IMR-90 (cell line): ENCODE results near the gene LRRC4C. TPM values are rescaled to one million over a fixed set of nuclear protein-coding genes. Genes with fewer than 3 reads are reported as not detected.

ENCODE experiments used
- ATAC-seq: fragments of 200-7000 bp; cut with Tn5 transposase; 2 replicates; pipeline ENCODE4 v1.9.1; 2020; ENCODE audit warnings: low read depth, mild to moderate bottlenecking, moderate library complexity
- BruUV-seq: library from RNA; stranded (reverse); fragments of 400-500 nt; replicated peaks from 2 replicates; lab custom pipeline; 2021; lab: Mats Ljungman, UMichigan
- CTCF ChIA-PET: fragments of 300-600 bp; formaldehyde crosslinking; extraction: SDS; loops from one replicate; lab custom pipeline; 2021; ENCODE audit warnings: antibody characterized with exemption; lab: Yijun Ruan, JAX
- POLR2A ChIA-PET: fragments of 300-600 bp; sonication (Branson Sonifier 250); formaldehyde crosslinking; loops from one replicate; lab custom pipeline; 2022; ENCODE audit warnings: antibody characterized with exemption; ENCODE audit not compliant: unreplicated experiment; lab: Charles Lee
- DNase-seq: peaks from one replicate; pipeline ENCODE4 v3.0.0; 2013
- H2AFZ ChIP-seq: replicated peaks from 2 replicates; pipeline ENCODE3; 2013; ENCODE audit warnings: low read length, mild to moderate bottlenecking; ENCODE audit not compliant: poor library complexity
- H2AK5ac ChIP-seq: 2 replicates; pipeline ENCODE4 v1.6.1; 2013; ENCODE audit warnings: low read depth, low read length, inconsistent platforms
- H2AK9ac ChIP-seq: replicated peaks from 2 replicates; pipeline ENCODE3; 2013; ENCODE audit warnings: mild to moderate bottlenecking, low read depth, low read length, moderate library complexity; ENCODE audit not compliant: poor library complexity
- H2BK120ac ChIP-seq: 2 replicates; pipeline ENCODE4 v1.6.1; 2013; ENCODE audit warnings: low read depth, low read length, inconsistent platforms
- H2BK15ac ChIP-seq: 3 replicates; pipeline ENCODE4 v1.6.1; 2013; ENCODE audit warnings: low read depth, low read length, inconsistent platforms
- H2BK20ac ChIP-seq: 2 replicates; pipeline ENCODE4 v1.6.1; 2013; ENCODE audit warnings: low read depth, mild to moderate bottlenecking, inconsistent platforms, low read length, moderate library complexity
- H2BK5ac ChIP-seq: 2 replicates; pipeline ENCODE4 v1.6.1; 2013; ENCODE audit warnings: mild to moderate bottlenecking, low read depth, low read length, inconsistent platforms; ENCODE audit not compliant: poor library complexity, severe bottlenecking
- H3K14ac ChIP-seq: replicated peaks from 2 replicates; pipeline ENCODE4 v1.6.1; 2013; ENCODE audit warnings: low read depth, low read length, inconsistent platforms
- H3K18ac ChIP-seq: 2 replicates; pipeline ENCODE4 v1.6.1; 2013; ENCODE audit warnings: low read depth, low read length, control low read depth
- H3K23ac ChIP-seq: 2 replicates; pipeline ENCODE4 v1.6.1; 2013; ENCODE audit warnings: low read depth, low read length, inconsistent platforms
- H3K27ac ChIP-seq: 2 replicates; pipeline ENCODE4 v1.5.1; 2013; ENCODE audit warnings: mild to moderate bottlenecking, control low read depth, low read length; ENCODE audit not compliant: insufficient read depth
- H3K27me3 ChIP-seq: 2 replicates; pipeline ENCODE4 v1.6.1; 2013; ENCODE audit warnings: low read length; ENCODE audit not compliant: control insufficient read depth, insufficient read depth
- H3K36me3 ChIP-seq: 2 replicates; pipeline ENCODE4 v1.6.1; 2013; ENCODE audit warnings: low read length, mixed read lengths; ENCODE audit not compliant: control insufficient read depth, insufficient read depth
- H3K4ac ChIP-seq: 2 replicates; pipeline ENCODE4 v1.6.1; 2013; ENCODE audit warnings: low read depth, low read length, inconsistent platforms
- H3K4me1 ChIP-seq: 2 replicates; pipeline ENCODE4 v1.6.1; 2013; ENCODE audit warnings: low read length, mixed read lengths; ENCODE audit not compliant: control insufficient read depth, insufficient read depth
- H3K4me2 ChIP-seq: 2 replicates; pipeline ENCODE4 v1.6.1; 2013; ENCODE audit warnings: low read depth, mild to moderate bottlenecking, control low read depth, low read length, moderate library complexity
- H3K4me3 ChIP-seq: 2 replicates; pipeline ENCODE4 v1.5.1; 2013; ENCODE audit warnings: low read depth, mild to moderate bottlenecking, control low read depth, low read length, moderate library complexity; ENCODE audit not compliant: insufficient read depth
- H3K56ac ChIP-seq: 2 replicates; pipeline ENCODE4 v1.6.1; 2013; ENCODE audit warnings: low read length, inconsistent platforms; ENCODE audit not compliant: insufficient read depth; ENCODE audit errors: extremely low read depth
- H3K79me1 ChIP-seq, 2 experiments: 2 replicates each; pipeline ENCODE4 v1.6.1; 2013; ENCODE audit warnings: low read length in 2 of 2, inconsistent platforms in 1 of 2, low read depth in 1 of 2
- H3K9ac ChIP-seq: 2 replicates; pipeline ENCODE4 v1.6.1; 2013; ENCODE audit warnings: low read depth, low read length, control low read depth
- H3K9me1 ChIP-seq: 2 replicates; pipeline ENCODE4 v1.6.1; 2013; ENCODE audit warnings: low read length, inconsistent platforms; ENCODE audit not compliant: insufficient read depth
- H3K9me3 ChIP-seq: 2 replicates; pipeline ENCODE4 v1.6.1; 2013; ENCODE audit warnings: low read length; ENCODE audit not compliant: control insufficient read depth, insufficient read depth
- H4K20me1 ChIP-seq: 2 replicates; pipeline ENCODE4 v1.6.1; 2013; ENCODE audit warnings: low read length, inconsistent platforms; ENCODE audit not compliant: insufficient read depth
- H4K5ac ChIP-seq: 2 replicates; pipeline ENCODE4 v1.6.1; 2013; ENCODE audit warnings: mild to moderate bottlenecking, low read depth, low read length, control low read depth
- H4K8ac ChIP-seq, 2 experiments: 2 replicates each; pipeline ENCODE4 v1.6.1; 2013; ENCODE audit warnings: low read depth in 2 of 2, low read length in 2 of 2, control low read depth in 1 of 2, inconsistent platforms in 1 of 2
- H4K91ac ChIP-seq: 2 replicates; pipeline ENCODE4 v1.6.1; 2013; ENCODE audit warnings: low read depth, low read length, inconsistent platforms; ENCODE audit not compliant: insufficient read depth
- CEBPB ChIP-seq: IDR thresholded peaks from 2 replicates; pipeline ENCODE4 v1.6.1; 2012; ENCODE audit warnings: low read depth, low read length, improper control_type of control experiment
- CHD1 ChIP-seq: IDR thresholded peaks from 2 replicates; pipeline ENCODE4 v1.6.1; 2012; ENCODE audit warnings: low read depth, low read length, improper control_type of control experiment
- ELK1 ChIP-seq: fragments of 150-350 bp; IDR thresholded peaks from 2 replicates; pipeline ENCODE4 v1.6.1; 2016; ENCODE audit warnings: low read depth, mild to moderate bottlenecking, low read length, moderate library complexity, borderline replicate concordance
- RCOR1 ChIP-seq: IDR thresholded peaks from 2 replicates; pipeline ENCODE4 v1.6.1; 2012; ENCODE audit warnings: mild to moderate bottlenecking, low read length, improper control_type of control experiment; ENCODE audit not compliant: insufficient replicate concordance
- WGBS, 2 experiments: methylation state at CpG; one replicate each; pipeline versions ENCODE4 v1.1.5 to v1.1.7; 2013; ENCODE audit warnings: missing lambda C conversion rate in 2 of 2; ENCODE audit not compliant: insufficient read length in 1 of 2; ENCODE audit errors: extremely low coverage in 2 of 2; 5-methylcytosine and 5-hydroxymethylcytosine counted together
- dilution Hi-C: fragments of 300-500 bp; cut with HindIII; formaldehyde crosslinking; loops from one replicate; pipeline ENCODE4 v1.14.3; 2018; ENCODE audit warnings: low sequenced_read_pairs; ENCODE audit not compliant: unreplicated experiment
- in situ Hi-C: fragments of 300-500 bp; cut with MboI; formaldehyde crosslinking; loops from 3 replicates; pipeline ENCODE4 v1.14.3; 2019; ENCODE audit warnings: low sequenced_read_pairs, inconsistent platforms, mixed read lengths
- intact Hi-C: fragments of 100-400 bp; cut with micrococcal nuclease; formaldehyde crosslinking; loops from 2 replicates; pipeline ENCODE4 v1.10.0; 2022
- polyA plus RNA-seq, 3 experiments: library from polyadenylated mRNA; depleted of rRNA; stranded (reverse); fragments of >200 nt; gene quantifications; 2 replicates each; pipeline ENCODE4 v1.2.3, GENCODE V29; 2012; ENCODE audit warnings: low replicate concordance in 1 of 3
- total RNA-seq: library from RNA; depleted of rRNA; stranded (reverse); fragments of >200 nt; gene quantifications from 2 replicates; pipeline ENCODE4 v1.2.3, GENCODE V29; 2012

LRRC4C gene
- total and polyA plus RNA-seq, 2 of the 4 experiments (the other 2 are of a cell fraction), result under 0.01 to 0.03 TPM

GRCh38 chr11:40987776-40988435 lies 471.5 kb downstream of the LRRC4C start:
- H2AFZ ChIP-seq, result no peak overlapping the region

More at GRCh38 chr11:40987776-40988435, 471.5 kb downstream of the LRRC4C start:
- ChIA-PET CTCF (no interaction called here), POLR2A (no interaction called here)
- no peak overlapping the region for H4K5ac ChIP-seq
- H3K18ac ChIP-seq, result no peak overlapping the region
- H3K56ac ChIP-seq, result no peak overlapping the region
- no peaks in the 10 kb centered on the region for H3K36me3 ChIP-seq
- no peak overlapping the region for H3K27ac ChIP-seq
- no peaks in the 10 kb centered on the region for H3K79me1 ChIP-seq
- H3K27me3 ChIP-seq, result no peaks in the 10 kb centered on the region
- ATAC-seq, result no peak
- no peak overlapping the region for H2BK120ac ChIP-seq
- H3K4me2 ChIP-seq, result no peak overlapping the region
- no peak overlapping the region for H4K8ac ChIP-seq
- no peak overlapping the region for H2BK5ac ChIP-seq
- H3K23ac ChIP-seq, result no peak overlapping the region
- no peak overlapping the region for H4K91ac ChIP-seq
- no peak overlapping the region for H3K4ac ChIP-seq
- H2BK15ac ChIP-seq, result no peak overlapping the region
- H3K9ac ChIP-seq, result no peak overlapping the region
- H3K14ac ChIP-seq, result no peak overlapping the region
- TF ChIP-seq CHD1 (no peak), CEBPB (no peak), ELK1 (no peak), RCOR1 (no peak)
- no TSS peak for BruUV-seq
- no peak overlapping the region for H3K4me3 ChIP-seq
- no peak overlapping the region for H2AK5ac ChIP-seq
- dilution Hi-C loops (no loop called here), intact Hi-C loops (no loop called here), in situ Hi-C loops (no loop called here)
- H3K9me1 ChIP-seq, result no peaks in the 10 kb centered on the region
- no peaks in the 10 kb centered on the region for H4K20me1 ChIP-seq
- H2BK20ac ChIP-seq, result no peak overlapping the region
- no peaks in the 10 kb centered on the region for H3K4me1 ChIP-seq
- DNase-seq, result no peak
- H3K9me3 ChIP-seq, result peaks cover 4% of the 10 kb centered on the region; the same call in 1 of the 2 replicates
- no CpG with 5 or more reads among the region's 1 CpG for WGBS, 2 experiments
- H2AK9ac ChIP-seq, result no peak overlapping the region
